ENCODE data around the gene ZNF584.
"Not testable (repeated sequence)": the region's sequence is repeated elsewhere in the genome, so short reads cannot be mapped to it uniquely, and the experiment has no call there.

ZNF584 gene

DNA sequence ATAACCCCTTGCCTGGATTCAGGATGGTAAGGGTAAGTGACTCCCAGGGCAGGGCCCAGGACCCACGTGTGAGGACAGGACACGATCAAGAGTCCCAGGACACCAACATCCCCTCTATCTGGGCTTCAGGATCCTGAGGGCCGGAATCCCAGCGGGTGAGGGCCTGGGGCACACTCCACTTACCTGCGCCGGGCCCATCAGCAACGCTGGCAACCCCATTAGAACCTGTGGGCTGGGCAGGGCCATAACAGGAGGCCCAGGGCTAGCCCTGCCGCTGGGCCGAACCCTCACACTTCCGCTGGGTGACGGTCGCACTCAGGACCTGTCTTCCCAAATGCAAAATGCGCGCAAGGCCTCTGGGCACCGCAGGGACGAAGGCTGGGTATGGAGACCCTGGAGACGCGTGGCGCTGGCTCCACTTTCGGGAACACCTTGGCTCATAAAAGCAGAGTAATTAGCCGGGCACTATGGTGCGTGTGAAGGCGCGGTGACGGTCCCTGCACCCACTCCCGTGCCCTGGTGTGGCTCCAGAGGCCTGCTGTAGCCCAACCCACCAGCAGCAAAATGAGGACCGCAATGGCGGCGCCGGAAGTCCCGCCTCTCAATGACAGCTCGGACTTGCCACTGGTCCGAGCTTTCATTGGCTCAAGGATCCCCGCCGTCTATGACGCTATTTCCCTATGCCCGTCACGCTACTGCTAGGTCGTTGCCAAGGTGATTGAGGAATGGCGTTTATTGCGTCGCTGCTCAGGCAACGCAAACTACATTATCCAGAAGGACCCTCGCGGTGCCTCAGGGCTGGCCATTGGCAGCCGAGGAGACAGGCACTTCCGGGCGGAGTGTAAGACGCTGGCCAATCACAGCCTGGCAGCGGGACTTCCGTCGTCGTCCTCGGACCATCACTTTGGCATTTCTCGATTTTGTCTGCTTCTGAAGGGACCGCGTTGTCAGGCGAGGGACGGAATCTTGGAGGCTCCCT lies 31.4 kb downstream of the ZNF584 start, which contains the start of gene ZNF132:
TSS of gene ZNF132 (minus strand) at position 578 of the 979 bp plus-strand sequence. CDS start at position 246, 332 bp downstream.
- no peak within 1 kb of the TSS for H3K4me2 ChIP-seq (ENCODE audit: low read length)
- H3K9me3 ChIP-seq (ENCODE audit: insufficient read depth, low read length), result no peaks in the 10 kb centered on the region
- no peak within 1 kb of the TSS for H2AFZ ChIP-seq (ENCODE audit: low read depth, low read length)
- no peak within 1 kb of the TSS for H3K27ac ChIP-seq (ENCODE audit: low read length)
- TF ChIP-seq EZH2phosphoT487 (IDR thresholded peaks at IDR 0.05; ENCODE audit: low read depth), result no peak
- TF ChIP-seq, protein P1, sequence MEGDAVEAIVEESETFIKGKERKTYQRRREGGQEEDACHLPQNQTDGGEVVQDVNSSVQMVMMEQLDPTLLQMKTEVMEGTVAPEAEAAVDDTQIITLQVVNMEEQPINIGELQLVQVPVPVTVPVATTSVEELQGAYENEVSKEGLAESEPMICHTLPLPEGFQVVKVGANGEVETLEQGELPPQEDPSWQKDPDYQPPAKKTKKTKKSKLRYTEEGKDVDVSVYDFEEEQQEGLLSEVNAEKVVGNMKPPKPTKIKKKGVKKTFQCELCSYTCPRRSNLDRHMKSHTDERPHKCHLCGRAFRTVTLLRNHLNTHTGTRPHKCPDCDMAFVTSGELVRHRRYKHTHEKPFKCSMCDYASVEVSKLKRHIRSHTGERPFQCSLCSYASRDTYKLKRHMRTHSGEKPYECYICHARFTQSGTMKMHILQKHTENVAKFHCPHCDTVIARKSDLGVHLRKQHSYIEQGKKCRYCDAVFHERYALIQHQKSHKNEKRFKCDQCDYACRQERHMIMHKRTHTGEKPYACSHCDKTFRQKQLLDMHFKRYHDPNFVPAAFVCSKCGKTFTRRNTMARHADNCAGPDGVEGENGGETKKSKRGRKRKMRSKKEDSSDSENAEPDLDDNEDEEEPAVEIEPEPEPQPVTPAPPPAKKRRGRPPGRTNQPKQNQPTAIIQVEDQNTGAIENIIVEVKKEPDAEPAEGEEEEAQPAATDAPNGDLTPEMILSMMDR (IDR thresholded peaks at IDR 0.05; ENCODE audit: low read depth, low read length), result no peak
- no peak within 1 kb of the TSS for H3K4me3 ChIP-seq (ENCODE audit: low read length)
- no peaks in the 10 kb centered on the region for H4K20me1 ChIP-seq (ENCODE audit: insufficient read depth, low read length)
- H3K79me2 ChIP-seq (ENCODE audit: low read length), result no peaks in the 10 kb centered on the region
- no peaks in the 10 kb centered on the region for H3K27me3 ChIP-seq (ENCODE audit: low read depth, low read length)
- no peak within 1 kb of the TSS for H3K9ac ChIP-seq (ENCODE audit: low read length)
- no peaks in the 10 kb centered on the region; the same call in 1 of the 2 replicates for H3K4me1 ChIP-seq (ENCODE audit: low read length)
- peaks cover under 1% of the 10 kb centered on the region for H3K36me3 ChIP-seq (replicated peaks; ENCODE audit: low read depth, low read length)

DNA sequence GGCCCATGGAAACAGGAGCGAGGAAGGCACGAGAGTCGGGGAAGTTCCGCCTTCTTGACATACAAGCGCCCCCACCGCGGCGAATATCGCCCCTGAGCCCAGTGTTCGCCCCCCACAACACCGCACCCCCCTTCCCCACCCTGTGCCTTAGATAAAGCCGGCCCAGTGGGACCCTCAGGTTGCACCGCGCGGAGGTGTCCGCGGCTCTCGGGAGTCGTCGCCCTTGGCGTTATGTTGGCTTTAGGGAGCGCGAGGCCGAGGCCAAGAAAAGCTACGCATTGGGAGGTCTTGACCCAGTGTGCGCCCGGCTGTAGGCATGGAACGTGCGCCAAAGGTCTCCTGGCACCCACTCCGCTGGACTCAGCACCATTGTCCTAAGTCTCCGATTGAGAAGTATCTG lies 32.1 kb downstream of the ZNF584 start:
- no peak overlapping the region for H3K4me3 ChIP-seq (ENCODE audit: low read length)
- H2AFZ ChIP-seq (ENCODE audit: low read depth, low read length), result no peak overlapping the region
- H3K9me3 ChIP-seq (ENCODE audit: insufficient read depth, low read length), result no peaks in the 10 kb centered on the region
- no peak overlapping the region for H3K4me2 ChIP-seq (ENCODE audit: low read length)
- no peak overlapping the region for H3K9ac ChIP-seq (ENCODE audit: low read length)
- no peaks in the 10 kb centered on the region for H3K79me2 ChIP-seq (ENCODE audit: low read length)
- TF ChIP-seq EZH2phosphoT487 (IDR thresholded peaks at IDR 0.05; ENCODE audit: low read depth), result no peak
- TF ChIP-seq, protein P1 (IDR thresholded peaks at IDR 0.05; ENCODE audit: low read depth, low read length), result no peak
- no peaks in the 10 kb centered on the region for H3K36me3 ChIP-seq (replicated peaks; ENCODE audit: low read depth, low read length)
- H3K27ac ChIP-seq (ENCODE audit: low read length), result no peak overlapping the region
- no peaks in the 10 kb centered on the region; the same call in 1 of the 2 replicates for H3K4me1 ChIP-seq (ENCODE audit: low read length)
- no peaks in the 10 kb centered on the region for H4K20me1 ChIP-seq (ENCODE audit: insufficient read depth, low read length)
- H3K27me3 ChIP-seq (ENCODE audit: low read depth, low read length), result no peaks in the 10 kb centered on the region

DNA sequence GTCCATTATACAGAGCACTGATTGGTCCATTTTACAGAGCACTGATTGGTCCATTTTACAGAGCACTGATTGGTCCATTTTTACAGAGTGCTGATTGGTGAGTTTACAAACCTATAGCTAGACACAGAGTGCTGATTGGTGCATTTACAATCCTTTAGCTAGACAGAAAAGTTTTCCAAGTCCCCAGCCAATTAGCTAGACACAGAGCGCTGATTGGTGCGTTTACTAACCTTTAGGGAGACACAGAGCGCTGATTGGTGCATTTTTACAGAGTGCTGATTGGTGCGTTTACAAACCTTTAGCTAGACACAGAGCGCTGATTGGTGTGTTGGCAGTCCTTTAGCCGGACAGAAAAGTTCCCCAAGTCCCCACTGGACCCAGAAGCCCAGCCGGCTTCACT lies 34.5 kb downstream of the ZNF584 start:
- H3K36me3 ChIP-seq (replicated peaks; ENCODE audit: low read depth, low read length); H3K4me1 ChIP-seq (ENCODE audit: low read length); H3K4me3 ChIP-seq (ENCODE audit: low read length): not testable (repeated sequence)

DNA sequence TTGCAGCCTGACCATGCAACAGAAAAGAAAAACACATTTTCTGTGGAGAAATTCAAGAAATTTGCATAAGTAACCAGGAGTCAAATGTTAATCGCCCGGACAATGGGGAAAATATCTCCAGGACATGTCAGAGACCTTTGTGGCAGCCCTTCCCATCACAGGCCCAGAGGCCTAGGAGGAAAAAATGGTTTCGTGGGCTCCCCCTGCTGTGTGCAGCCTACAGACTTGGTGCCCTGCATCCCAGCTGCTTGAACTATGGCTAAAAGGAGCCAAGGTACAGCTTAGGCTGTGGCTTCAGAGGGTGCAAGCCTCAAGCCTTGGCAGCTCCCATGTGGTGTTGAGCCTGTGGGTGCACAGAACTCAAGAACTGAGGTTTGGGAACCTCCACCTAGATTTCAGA lies 40.4 kb downstream of the ZNF584 start:
- H3K79me2 ChIP-seq (ENCODE audit: low read length); H3K27ac ChIP-seq (ENCODE audit: low read length); H4K20me1 ChIP-seq (ENCODE audit: insufficient read depth, low read length); H3K9ac ChIP-seq (ENCODE audit: low read length); H2AFZ ChIP-seq (ENCODE audit: low read depth, low read length); H3K4me1 ChIP-seq (ENCODE audit: low read length); H3K36me3 ChIP-seq (replicated peaks; ENCODE audit: low read depth, low read length); H3K4me2 ChIP-seq (ENCODE audit: low read length); H3K4me3 ChIP-seq (ENCODE audit: low read length); H3K27me3 ChIP-seq (ENCODE audit: low read depth, low read length): not testable (repeated sequence)
- H3K9me3 ChIP-seq (ENCODE audit: insufficient read depth, low read length), result peaks cover 13% of the 10 kb centered on the region

More for the DNA sequence above, 34.5 kb downstream of the ZNF584 start:
- H3K27ac ChIP-seq (ENCODE audit: low read length); H3K9me3 ChIP-seq (ENCODE audit: insufficient read depth, low read length); H3K27me3 ChIP-seq (ENCODE audit: low read depth, low read length); H2AFZ ChIP-seq (ENCODE audit: low read depth, low read length); H3K9ac ChIP-seq (ENCODE audit: low read length); H3K4me2 ChIP-seq (ENCODE audit: low read length); H3K79me2 ChIP-seq (ENCODE audit: low read length); H4K20me1 ChIP-seq (ENCODE audit: insufficient read depth, low read length): not testable (repeated sequence)

DNA sequence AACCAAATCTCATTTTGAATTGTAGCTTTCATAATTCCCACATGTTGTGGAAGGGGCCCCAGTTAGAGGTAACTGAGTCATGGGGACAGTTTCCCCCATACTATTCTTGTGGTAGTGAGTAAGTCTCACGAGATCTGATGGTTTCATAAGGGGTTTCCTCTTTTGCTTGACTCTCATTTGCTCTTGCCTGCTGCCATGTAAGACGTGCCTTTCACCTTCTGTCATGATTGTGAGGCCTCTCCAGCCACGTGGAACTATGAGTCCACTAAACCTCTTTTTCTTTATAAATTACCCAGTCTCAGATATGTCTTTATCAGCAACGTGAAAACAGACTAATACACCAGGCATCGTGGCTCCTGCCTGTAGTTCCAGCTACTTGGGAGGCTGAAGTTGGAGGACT lies 41.5 kb downstream of the ZNF584 start:
- not testable (repeated sequence) for H3K27ac ChIP-seq (ENCODE audit: low read length); H3K79me2 ChIP-seq (ENCODE audit: low read length); H4K20me1 ChIP-seq (ENCODE audit: insufficient read depth, low read length); H3K27me3 ChIP-seq (ENCODE audit: low read depth, low read length); H2AFZ ChIP-seq (ENCODE audit: low read depth, low read length); H3K36me3 ChIP-seq (replicated peaks; ENCODE audit: low read depth, low read length); H3K4me2 ChIP-seq (ENCODE audit: low read length); H3K4me1 ChIP-seq (ENCODE audit: low read length); H3K9ac ChIP-seq (ENCODE audit: low read length); H3K4me3 ChIP-seq (ENCODE audit: low read length)
- H3K9me3 ChIP-seq (ENCODE audit: insufficient read depth, low read length), result peaks cover 13% of the 10 kb centered on the region

Measured in OCI-LY3 (cell line).